Measurements from ENCODE around the gene MAGEA1.
A peak's percentile ranks its signal among the peaks of the same experiment; 100 is the strongest.

MAGEA1 gene

GRCh38 chrX:153209347-153209746 lies 30.3 kb downstream of the MAGEA1 start:
- no peak for DNase-seq (ENCODE audit: extremely low spot score)
- POLR2A ChIA-PET = no interaction called here
- CTCF ChIA-PET = no interaction called here

GRCh38 chrX:153214934-153215333 lies 35.9 kb downstream of the MAGEA1 start:
- TF ChIP-seq SP1 (IDR thresholded peaks at IDR 0.05) (no peak), SUZ12 (IDR thresholded peaks at IDR 0.05) (no peak), ZNF384 (IDR thresholded peaks at IDR 0.05) (no peak), PKNOX1 (IDR thresholded peaks at IDR 0.05) (no peak), HDGF (IDR thresholded peaks at IDR 0.05; ENCODE audit: borderline replicate concordance) (no peak)
- ChIA-PET POLR2A (no interaction called here), CTCF (no interaction called here)

More at GRCh38 chrX:153209347-153209746, 30.3 kb downstream of the MAGEA1 start:
- TF ChIP-seq FOXK2 (IDR thresholded peaks at IDR 0.05) (no peak), BHLHE40 (IDR thresholded peaks at IDR 0.05; ENCODE audit: borderline replicate concordance) (no peak), ARNT (IDR thresholded peaks at IDR 0.05) (no peak), FOXA1 (IDR thresholded peaks at IDR 0.05) (no peak), L3MBTL2 (conservative IDR thresholded peaks at IDR 0.05) (no peak), SP1 (IDR thresholded peaks at IDR 0.05) (no peak), TARDBP (IDR thresholded peaks at IDR 0.05) (no peak), ELF4 (IDR thresholded peaks at IDR 0.05) (no peak), NFRKB (IDR thresholded peaks at IDR 0.05) (no peak), ZNF384 (IDR thresholded peaks at IDR 0.05) (no peak), CTBP1 (IDR thresholded peaks at IDR 0.05; ENCODE audit: borderline replicate concordance) (no peak), SUZ12 (IDR thresholded peaks at IDR 0.05) (no peak), HDGF (IDR thresholded peaks at IDR 0.05; ENCODE audit: borderline replicate concordance) (no peak)

GRCh38 chrX:153216926-153217325 lies 37.8 kb downstream of the MAGEA1 start:
- DNase-seq (ENCODE audit: extremely low spot score) = no peak
- CTCF ChIA-PET = no interaction called here
- TF ChIP-seq L3MBTL2 (conservative IDR thresholded peaks at IDR 0.05) (no peak), NFRKB (IDR thresholded peaks at IDR 0.05) (no peak)
- POLR2A ChIA-PET = no interaction called here

More at GRCh38 chrX:153214934-153215333, 35.9 kb downstream of the MAGEA1 start:
- DNase-seq (ENCODE audit: extremely low spot score) = no peak

- TF ChIP-seq CTBP1 (IDR thresholded peaks at IDR 0.05; ENCODE audit: borderline replicate concordance) (no peak), FOXK2 (IDR thresholded peaks at IDR 0.05) (no peak)
- ChIA-PET CTCF (no interaction called here), POLR2A (no interaction called here)
- no peak for DNase-seq (ENCODE audit: extremely low spot score)
Measured at GRCh38 chrX:153225438-153226098, 46.5 kb downstream of the MAGEA1 start.

- TF ChIP-seq PKNOX1 (IDR thresholded peaks at IDR 0.05) = peak; percentile 47; the same call in 1 of the 2 replicates
- TF ChIP-seq SP1 (IDR thresholded peaks at IDR 0.05) = no peak
- ChIA-PET POLR2A (no interaction called here), CTCF (no interaction called here)
- DNase-seq (ENCODE audit: extremely low spot score) = peak; percentile 71
Measured at GRCh38 chrX:153226344-153227185, 47.5 kb downstream of the MAGEA1 start.

Data from HEK293T (cell line).